AG09309 (cell line): ENCODE measurements around the gene OR2Z1.

Experiments
- DNase-seq: peaks from one replicate; pipeline ENCODE4 v3.0.0-alpha.2; 2010; ENCODE audit warnings: low read depth
- H3K4me3 ChIP-seq: 2 replicates; pipeline ENCODE4 v1.5.1; 2011; ENCODE audit warnings: mild to moderate bottlenecking, low read depth, low read length, moderate library complexity; ENCODE audit not compliant: control insufficient read depth
- CTCF ChIP-seq: IDR thresholded peaks from 2 replicates; pipeline ENCODE4 v1.5.1; 2011; ENCODE audit warnings: mild to moderate bottlenecking, low read depth, low read length, inconsistent platforms; ENCODE audit not compliant: insufficient read depth, control insufficient read depth; ENCODE audit errors: missing control alignments

OR2Z1 gene

GRCh38 chr19:8721334-8721733 lies at the start of gene OR2Z1:
TSS of gene OR2Z1 (plus strand) at chr19:8721634. CDS start at chr19:8731029, 9,395 bp downstream.
- no peak within 1 kb of the TSS for H3K4me3 ChIP-seq
- TF ChIP-seq CTCF = no peak
- DNase-seq = no peak

GRCh38 chr19:8673276-8673891 lies 48.0 kb upstream of the OR2Z1 start:
- DNase-seq = no peak
- no peak for TF ChIP-seq CTCF
- no peak overlapping the region for H3K4me3 ChIP-seq

- no peak overlapping the region for H3K4me3 ChIP-seq
- DNase-seq = no peak
- no peak for TF ChIP-seq CTCF
These were observed 46.4 kb upstream of the OR2Z1 start for GRCh38 chr19:8675066-8675465.

DNA sequence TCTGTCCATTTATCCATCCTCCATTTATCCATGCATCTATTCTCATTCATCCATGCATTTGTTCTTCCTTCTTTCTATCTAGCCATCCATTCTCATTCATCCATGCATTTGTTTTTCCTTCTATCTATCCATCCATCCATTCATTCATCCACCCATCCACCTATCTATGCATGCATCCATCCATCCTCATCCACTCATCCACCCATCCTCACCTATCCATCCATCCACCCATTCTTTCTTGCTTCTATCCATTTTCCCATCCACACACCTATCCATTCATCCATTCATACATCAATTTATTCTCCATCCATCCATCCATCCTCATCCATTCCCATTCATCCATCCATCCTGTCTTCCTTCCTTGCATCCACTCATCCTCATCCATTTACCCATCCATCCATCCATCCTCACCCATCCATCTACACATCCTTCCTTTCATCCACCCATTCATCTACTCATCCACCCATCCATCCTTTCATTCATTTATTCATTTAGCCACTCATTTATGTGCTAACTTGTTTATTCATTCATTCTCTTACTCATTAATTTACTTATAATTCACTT lies 43.1 kb upstream of the OR2Z1 start:
- no peak overlapping the region for H3K4me3 ChIP-seq
- no peak for TF ChIP-seq CTCF

GRCh38 chr19:8680676-8681344 lies 40.6 kb upstream of the OR2Z1 start:
- DNase-seq = no peak
- H3K4me3 ChIP-seq = no peak overlapping the region
- no peak for TF ChIP-seq CTCF

More for the DNA sequence above, 43.1 kb upstream of the OR2Z1 start:
- no peak for DNase-seq

DNA sequence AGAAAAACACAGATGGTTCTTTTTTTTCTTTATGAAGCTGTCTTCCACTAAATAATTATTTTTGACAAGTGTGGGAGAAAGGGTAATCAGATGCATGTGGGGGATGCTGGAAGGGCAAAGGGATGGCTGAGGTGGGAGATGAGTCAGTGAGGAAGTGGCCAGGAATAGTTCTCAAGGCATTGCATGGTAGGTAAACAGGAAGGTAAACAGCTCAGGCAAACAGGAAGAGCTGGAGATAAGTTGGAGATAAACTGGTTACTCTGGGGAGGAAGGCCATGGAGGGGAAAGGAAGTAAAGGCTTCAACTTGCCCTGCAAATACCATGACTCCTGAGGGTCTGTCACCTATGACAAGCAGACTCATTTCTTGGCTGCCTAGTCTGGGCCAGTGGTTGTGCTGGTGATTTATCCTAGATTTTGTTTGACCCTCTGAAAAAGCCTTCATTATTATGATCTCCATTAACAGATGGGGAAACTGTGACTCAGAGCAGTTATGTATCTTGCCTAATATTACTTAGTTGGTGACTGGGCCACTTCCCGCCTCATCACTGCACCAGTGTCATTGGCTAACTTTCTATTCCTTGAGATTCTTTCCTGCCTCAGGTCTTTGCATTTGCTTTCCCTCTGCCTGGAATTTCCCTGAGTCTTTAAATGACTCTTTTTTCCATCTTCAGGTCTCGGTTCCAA lies 39.9 kb upstream of the OR2Z1 start:
- H3K4me3 ChIP-seq = no peak overlapping the region
- no peak for TF ChIP-seq CTCF
- DNase-seq = no peak
